ENCODE results near the gene ACTL7B.
"Not testable (repeated sequence)": the region's sequence is repeated elsewhere in the genome, so short reads cannot be mapped to it uniquely, and the experiment has no call there.

The ACTL7B gene

GRCh38 chr9:108855888-108856287 is at the start of gene ACTL7B:
Gene ACTL7B (minus strand): TSS chr9:108855986. CDS start chr9:108855930, 56 bp downstream.
- DNase-seq: no peak

- DNase-seq: no peak
These were observed 49.7 kb upstream of the ACTL7B start for GRCh38 chr9:108905494-108905893.

- no peak for DNase-seq
These were observed 48.4 kb upstream of the ACTL7B start for GRCh38 chr9:108904161-108904560.

- DNase-seq: no peak
These were observed 47.8 kb upstream of the ACTL7B start for GRCh38 chr9:108903420-108904103.

- no peak for DNase-seq
These were observed 44.4 kb upstream of the ACTL7B start for GRCh38 chr9:108900176-108900575.

GRCh38 chr9:108899023-108899695 is 43.4 kb upstream of the ACTL7B start:
- not testable (repeated sequence) for DNase-seq

- DNase-seq: no peak
These were observed 41.7 kb upstream of the ACTL7B start for GRCh38 chr9:108897324-108898096.

- no peak for DNase-seq
These were observed 38.6 kb upstream of the ACTL7B start for GRCh38 chr9:108894225-108894997.

GRCh38 chr9:108889649-108890067 is 33.9 kb upstream of the ACTL7B start:
- no peak for DNase-seq

GRCh38 chr9:108886594-108887271 is 30.9 kb upstream of the ACTL7B start:
- DNase-seq: not testable (repeated sequence)

GRCh38 chr9:108885643-108886348 is 30.0 kb upstream of the ACTL7B start:
- peak; percentile 55 for DNase-seq

GRCh38 chr9:108884701-108885100 is 28.9 kb upstream of the ACTL7B start:
- DNase-seq: no peak

GRCh38 chr9:108883085-108883484 is 27.3 kb upstream of the ACTL7B start:
- no peak for DNase-seq

- DNase-seq: no peak
These were observed 26.5 kb upstream of the ACTL7B start for GRCh38 chr9:108882052-108882888.

GRCh38 chr9:108880738-108881316 is 25.0 kb upstream of the ACTL7B start:
- DNase-seq: no peak

- no peak for DNase-seq
These were observed 21.7 kb upstream of the ACTL7B start for GRCh38 chr9:108877524-108877923.

- no peak for DNase-seq
These were observed 20.6 kb upstream of the ACTL7B start for GRCh38 chr9:108876425-108876824.

GRCh38 chr9:108874058-108874788 is 18.4 kb upstream of the ACTL7B start:
- DNase-seq: no peak

GRCh38 chr9:108869092-108869725 is 13.4 kb upstream of the ACTL7B start:
- no peak for DNase-seq

Data from DMS79 treated with DMSO at 0.1 percent for 48 hours (cell line).